ENCODE measurements around the gene TGIF2LY.
"Not testable (repeated sequence)": the region's sequence is repeated elsewhere in the genome, so short reads cannot be mapped to it uniquely, and the experiment has no call there.

Gene TGIF2LY

GRCh38 chrY:3578767-3579166 is at the start of gene TGIF2LY:
TGIF2LY (plus strand) TSS chrY:3579067; CDS start chrY:3579245, 178 bp downstream.
- DNase-seq, result not testable (repeated sequence)

Measured in RPMI8226 (cell line).